ENCODE data around the gene UBA7.

UBA7 gene

GRCh38 chr3:49805897-49806701, 7.7 kb downstream of the UBA7 start:
- DNase-seq (ENCODE audit: low read depth) = no peak

- no peak for DNase-seq (ENCODE audit: low read depth)
Observed at GRCh38 chr3:49805367-49805782, 8.4 kb downstream of the UBA7 start.

GRCh38 chr3:49804141-49805041, 9.4 kb downstream of the UBA7 start:
- no peak for DNase-seq (ENCODE audit: low read depth)

GRCh38 chr3:49803465-49804140, 10.2 kb downstream of the UBA7 start:
- DNase-seq (ENCODE audit: low read depth) = no peak

GRCh38 chr3:49802719-49803464, 10.9 kb downstream of the UBA7 start, which contains the start of gene INKA1:
INKA1 (plus strand) TSS chr3:49803261; CDS start chr3:49803393, 132 bp downstream.
- peak; percentile 84 for DNase-seq (ENCODE audit: low read depth)

GRCh38 chr3:49801160-49801559, 12.6 kb downstream of the UBA7 start:
- no peak for DNase-seq (ENCODE audit: low read depth)

- DNase-seq (ENCODE audit: low read depth) = no peak
Observed at GRCh38 chr3:49799761-49800160, 14.0 kb downstream of the UBA7 start, which contains the start of gene CDHR4. CDHR4 (minus strand) TSS chr3:49799873; CDS start chr3:49799812, 61 bp downstream.

- no peak for DNase-seq (ENCODE audit: low read depth)
Observed at GRCh38 chr3:49799105-49799504, 14.6 kb downstream of the UBA7 start.

- DNase-seq (ENCODE audit: low read depth) = no peak
Observed at GRCh38 chr3:49794926-49795905, 18.5 kb downstream of the UBA7 start.

GRCh38 chr3:49794431-49794830, 19.3 kb downstream of the UBA7 start:
- no peak for DNase-seq (ENCODE audit: low read depth)

GRCh38 chr3:49793486-49794085, 20.2 kb downstream of the UBA7 start:
- DNase-seq (ENCODE audit: low read depth) = no peak

- no peak for DNase-seq (ENCODE audit: low read depth)
Observed at GRCh38 chr3:49792371-49793150, 21.2 kb downstream of the UBA7 start.

GRCh38 chr3:49791571-49791970, 22.2 kb downstream of the UBA7 start:
- no peak for DNase-seq (ENCODE audit: low read depth)

GRCh38 chr3:49790626-49791411, 22.9 kb downstream of the UBA7 start:
- DNase-seq (ENCODE audit: low read depth) = no peak

- DNase-seq (ENCODE audit: low read depth) = no peak
Observed at GRCh38 chr3:49788056-49788455, 25.7 kb downstream of the UBA7 start.

- no peak for DNase-seq (ENCODE audit: low read depth)
Observed at GRCh38 chr3:49787536-49787935, 26.2 kb downstream of the UBA7 start.

GRCh38 chr3:49787182-49787464, 26.6 kb downstream of the UBA7 start:
- no peak for DNase-seq (ENCODE audit: low read depth)

GRCh38 chr3:49786357-49787181, 27.2 kb downstream of the UBA7 start, which contains the start of gene IP6K1:
IP6K1 (minus strand) TSS chr3:49786542; CDS start chr3:49748040, 38,502 bp downstream.
- DNase-seq (ENCODE audit: low read depth) = peak; percentile 98
